H1 (cell line): ENCODE measurements around the gene ABCC2. TPM values are rescaled to one million over a fixed set of nuclear protein-coding genes. Genes with fewer than 3 reads are reported as not detected.

Experiments used
- CTCF ChIA-PET: fragments of 300-600 bp; sonication (Branson Sonifier 250); formaldehyde crosslinking; loops from one replicate; lab custom pipeline; 2021; ENCODE audit not compliant: partially characterized antibody; lab: Charles Lee
- POLR2A ChIA-PET: fragments of 300-600 bp; sonication (Branson Sonifier 250); formaldehyde crosslinking; loops from one replicate; lab custom pipeline; 2021; ENCODE audit warnings: inconsistent platforms; ENCODE audit not compliant: partially characterized antibody; lab: Charles Lee
- DNase-seq, 2 experiments: peaks; one replicate each; pipeline versions ENCODE4 v3.0.0 to v3.0.0-alpha.2; 2010 to 2022; ENCODE audit warnings: low spot score in 2 of 2, low read depth in 1 of 2, mixed read lengths in 1 of 2
- FAIRE-seq: peaks from 2 replicates; lab custom pipeline; 2011; peaks lifted over from hg19 to GRCh38; lab: Jason Lieb, UNC
- H2AFZ ChIP-seq: 2 replicates; pipeline ENCODE4 v1.8.1; 2012; ENCODE audit warnings: low read length, inconsistent platforms
- H2AK5ac ChIP-seq: 2 replicates; pipeline ENCODE4 v1.6.1; 2013; ENCODE audit warnings: low read depth, low read length
- H2BK120ac ChIP-seq: replicated peaks from 2 replicates; pipeline ENCODE3; 2013; ENCODE audit warnings: low read depth, low read length, inconsistent platforms
- H2BK12ac ChIP-seq: 2 replicates; pipeline ENCODE4 v1.6.1; 2013; ENCODE audit warnings: low read depth, low read length
- H2BK15ac ChIP-seq: 2 replicates; pipeline ENCODE4 v1.6.1; 2013; ENCODE audit warnings: low read length
- H2BK20ac ChIP-seq: 2 replicates; pipeline ENCODE4 v1.6.1; 2013; ENCODE audit warnings: low read length
- H2BK5ac ChIP-seq: 2 replicates; pipeline ENCODE4 v1.6.1; 2013; ENCODE audit warnings: low read depth, low read length
- H3K14ac ChIP-seq: 2 replicates; pipeline ENCODE4 v1.6.1; 2013; ENCODE audit warnings: inconsistent platforms; ENCODE audit not compliant: insufficient read length
- H3K18ac ChIP-seq: 2 replicates; pipeline ENCODE4 v1.6.1; 2013; ENCODE audit warnings: low read length; ENCODE audit errors: extremely low read depth
- H3K23ac ChIP-seq: 2 replicates; pipeline ENCODE4 v1.6.1; 2013; ENCODE audit warnings: inconsistent platforms; ENCODE audit not compliant: insufficient read length
- H3K23me2 ChIP-seq: 2 replicates; pipeline ENCODE4 v1.6.1; 2013; ENCODE audit warnings: low read depth, low read length
- H3K27ac ChIP-seq: 2 replicates; pipeline ENCODE4 v1.6.1; 2011; ENCODE audit warnings: low read depth, low read length, inconsistent platforms
- H3K27me3 ChIP-seq, 4 experiments: replicated peaks in 1 of 4; 1 replicate in 1 of 4; 2 replicates in 3 of 4; pipeline versions ENCODE4 v1.6.1 to v1.8.1; 2011 to 2013; ENCODE audit warnings: low read length in 3 of 4, mild to moderate bottlenecking in 3 of 4, inconsistent platforms in 2 of 4, mixed read lengths in 2 of 4, moderate library complexity in 1 of 4; ENCODE audit not compliant: control insufficient read depth in 3 of 4, insufficient read depth in 3 of 4; ENCODE audit errors: extremely low read depth in 1 of 4
- H3K36me3 ChIP-seq, 4 experiments: 2 replicates each; pipeline versions ENCODE4 v1.6.1 to v1.8.1; 2011 to 2013; ENCODE audit warnings: mild to moderate bottlenecking in 4 of 4, low read length in 3 of 4, moderate library complexity in 2 of 4, control low read depth in 1 of 4, inconsistent platforms in 1 of 4; ENCODE audit not compliant: insufficient read depth in 4 of 4, control insufficient read depth in 2 of 4
- H3K4ac ChIP-seq: replicated peaks from 2 replicates; pipeline ENCODE3; 2013; ENCODE audit warnings: low read length, low read depth, mixed read lengths, inconsistent platforms; ENCODE audit not compliant: insufficient read length
- H3K4me1 ChIP-seq, 4 experiments: replicated peaks in 1 of 4; 1 replicate in 1 of 4; 2 replicates in 3 of 4; pipeline versions ENCODE4 v1.6.1 to v1.8.1; 2011 to 2013; ENCODE audit warnings: low read length in 3 of 4, inconsistent platforms in 2 of 4, mixed read lengths in 1 of 4; ENCODE audit not compliant: insufficient read depth in 4 of 4, control insufficient read depth in 3 of 4
- H3K4me2 ChIP-seq, 2 experiments: 2 replicates each; pipeline versions ENCODE4 v1.6.1 to v1.8.1; 2011 to 2013; ENCODE audit warnings: low read depth in 2 of 2, low read length in 2 of 2, control low read depth in 1 of 2, inconsistent platforms in 1 of 2, mild to moderate bottlenecking in 1 of 2; ENCODE audit not compliant: insufficient read depth in 1 of 2
- H3K4me3 ChIP-seq, 4 experiments: fragments of 200-600, 300-600 bp in 1 of 4; sonication (generic), shearing (Covaris generic), sonication (Bioruptor Twin) in 1 of 4; 2 replicates each; pipeline versions ENCODE4 v1.5.1 to v1.8.1; 2011 to 2016; ENCODE audit warnings: low read length in 4 of 4, low read depth in 3 of 4, control low read depth in 2 of 4, inconsistent platforms in 2 of 4, mild to moderate bottlenecking in 2 of 4, mixed read lengths in 1 of 4, moderate library complexity in 1 of 4; ENCODE audit not compliant: insufficient read depth in 2 of 4; ENCODE audit errors: extremely low read depth in 1 of 4
- H3K56ac ChIP-seq: replicated peaks from 2 replicates; pipeline ENCODE3; 2013; ENCODE audit warnings: low read depth, mild to moderate bottlenecking, mixed read lengths, low read length, inconsistent platforms; ENCODE audit not compliant: insufficient read length
- H3K79me1 ChIP-seq: 2 replicates; pipeline ENCODE4 v1.6.1; 2013; ENCODE audit warnings: low read depth, low read length, control low read depth
- H3K79me2 ChIP-seq, 2 experiments: 2 replicates each; pipeline versions ENCODE4 v1.6.1 to v1.8.1; 2012 to 2013; ENCODE audit warnings: low read length in 2 of 2, mild to moderate bottlenecking in 2 of 2, inconsistent platforms in 1 of 2; ENCODE audit not compliant: insufficient read depth in 2 of 2, control insufficient read depth in 1 of 2
- H3K9ac ChIP-seq, 4 experiments: replicated peaks in 1 of 4; 1 replicate in 1 of 4; 2 replicates in 3 of 4; pipeline versions ENCODE4 v1.6.1 to v1.8.1; 2011 to 2013; ENCODE audit warnings: low read depth in 3 of 4, low read length in 3 of 4, control low read depth in 2 of 4, mild to moderate bottlenecking in 2 of 4, moderate library complexity in 2 of 4, inconsistent platforms in 1 of 4; ENCODE audit errors: extremely low read depth in 1 of 4
- H3K9me3 ChIP-seq, 2 experiments: 2 replicates each; pipeline versions ENCODE4 v1.6.1 to v1.8.1; 2012 to 2013; ENCODE audit warnings: mild to moderate bottlenecking in 2 of 2, moderate library complexity in 2 of 2, control low read depth in 1 of 2, inconsistent platforms in 1 of 2, low read depth in 1 of 2, low read length in 1 of 2, mixed read lengths in 1 of 2; ENCODE audit not compliant: insufficient read depth in 2 of 2
- H4K20me1 ChIP-seq, 2 experiments: replicated peaks in 1 of 2; 2 replicates each; pipeline versions ENCODE3 to v1.8.1; 2011 to 2013; ENCODE audit warnings: inconsistent platforms in 2 of 2, low read length in 2 of 2, mild to moderate bottlenecking in 1 of 2; ENCODE audit not compliant: insufficient read depth in 2 of 2, control insufficient read depth in 1 of 2
- H4K5ac ChIP-seq: 2 replicates; pipeline ENCODE4 v1.6.1; 2013; ENCODE audit warnings: low read length, low read depth, mixed read lengths, inconsistent platforms; ENCODE audit not compliant: insufficient read length
- H4K8ac ChIP-seq: 2 replicates; pipeline ENCODE4 v1.8.0; 2013; ENCODE audit warnings: mild to moderate bottlenecking, moderate library complexity, low read length, inconsistent platforms; ENCODE audit not compliant: insufficient read depth; ENCODE audit errors: extremely low read depth
- H4K91ac ChIP-seq: replicated peaks from 2 replicates; pipeline ENCODE3; 2013; ENCODE audit warnings: low read length, mixed read lengths, inconsistent platforms; ENCODE audit not compliant: insufficient read length
- SAP30 ChIP-seq: fragments of 300-600 bp; sonication (generic); IDR thresholded peaks from 2 replicates; pipeline ENCODE4 v1.7.1; 2012; ENCODE audit warnings: low read length, moderate library complexity, mild to moderate bottlenecking, inconsistent platforms; ENCODE audit not compliant: insufficient read depth, insufficient replicate concordance
- WGBS, 2 experiments: shearing (Covaris generic) in 1 of 2; methylation state at CpG; one replicate each; pipeline versions ENCODE4 v1.1.6 to v1.1.7; 2013 to 2015; ENCODE audit warnings: low lambda C conversion rate in 2 of 2, mixed read lengths in 2 of 2, inconsistent platforms in 1 of 2, low coverage in 1 of 2, missing lambda C conversion rate in 1 of 2; ENCODE audit not compliant: insufficient replicate concordance in 2 of 2, insufficient coverage in 1 of 2, insufficient read length in 1 of 2; ENCODE audit errors: extremely low coverage in 1 of 2, missing lambda C conversion rate in 1 of 2; 5-methylcytosine and 5-hydroxymethylcytosine counted together
- polyA plus RNA-seq, 7 experiments: library from polyadenylated mRNA; depleted of rRNA in 3 of 7; stranded (reverse) in 5 of 7; unstranded in 2 of 7; fragments of >200 nt in 5 of 7; fragments of 200-250 nt in 2 of 7; gene quantifications; 1 replicate in 5 of 7; 2 replicates in 1 of 7; 4 replicates in 1 of 7; pipeline versions ENCODE4 v1.2.1 to v1.2.3, GENCODE V29; 2011 to 2013; ENCODE audit warnings: missing spikeins in 2 of 7, mixed read lengths in 2 of 7
- total RNA-seq: library from RNA; stranded (reverse); fragmentation: NEBNext Ultra II Directional; extraction: Animal tissue kit (Norgen Biotek cat#: 25700); gene quantifications from 2 replicates; pipeline ENCODE4 v1.2.1, GENCODE V29; 2021

ABCC2 gene
- total and polyA plus RNA-seq, 2 of the 8 experiments (the other 6 are each of a cell fraction or from before 2014, with no cell fraction given), result 0.74 to 1.1 TPM

GRCh38 chr10:99798920-99799319 is 16.5 kb downstream of the ABCC2 start:
- ChIA-PET POLR2A (interaction anchor here (2.4 kb wide), 1 partner anchor 67 kb away, joined by 6 read pairs; the partner anchor contains the start of genes COX15 and CUTC), CTCF (interaction anchor here (0.6 to 3.3 kb wide), 9 partner anchors 8 to 57 kb away, joined by 3 to 11 read pairs (median 4); no protein-coding TSS in a partner anchor)
- Histone ChIP-seq H3K79me2 (no peaks in the 10 kb centered on the region), H2BK120ac (no peak overlapping the region), H3K4ac (no peak overlapping the region), H2AFZ (no peak overlapping the region), H4K91ac (no peak overlapping the region), H3K23ac (no peak overlapping the region), H4K5ac (no peak overlapping the region), H2BK20ac (no peak overlapping the region), H2AK5ac (no peak overlapping the region), H3K79me1 (no peaks in the 10 kb centered on the region), H3K4me3 (no peak overlapping the region), H3K27me3 (no peaks in the 10 kb centered on the region), H4K20me1 (no peaks in the 10 kb centered on the region), H3K4me2 (no peak overlapping the region), H4K8ac (no peak overlapping the region), H3K56ac (no peak overlapping the region), H2BK5ac (no peak overlapping the region), H3K27ac (no peak overlapping the region), H3K18ac (no peak overlapping the region), H3K9ac (no peak overlapping the region), H2BK15ac (no peak overlapping the region), H3K14ac (no peak overlapping the region), H3K9me3 (no peaks in the 10 kb centered on the region), H3K4me1 (no peaks in the 10 kb centered on the region), H3K36me3 (no peaks in the 10 kb centered on the region), H3K23me2 (no peaks in the 10 kb centered on the region), H2BK12ac (no peak overlapping the region)
- WGBS, 2 experiments, result 91% methylated on average over 3 of the region's 3 CpGs; no CpG with 5 or more reads in 1 of the 2 experiments
- no peak for FAIRE-seq
- DNase-seq, result no peak
- no peak for TF ChIP-seq SAP30
